ENCODE results near the gene BTRC. TPM values are rescaled to one million over a fixed set of nuclear protein-coding genes. Genes with fewer than 3 reads are reported as not detected.

Gene BTRC
- total and polyA plus RNA-seq, 10 of the 15 experiments (the other 5 are each of a cell fraction or from before 2014, with no cell fraction given), result 2.2 to 18.6 (median 8.6) TPM

GRCh38 chr10:101494650-101495049 is 140.7 kb downstream of the BTRC start:
- H4K20me1 ChIP-seq (ENCODE audit: control insufficient read depth, insufficient read depth), result no peaks in the 10 kb centered on the region
- 100% methylated on average over 1 of the region's 1 CpG for WGBS (ENCODE audit: insufficient coverage, insufficient replicate concordance, low lambda C conversion rate, missing lambda C conversion rate)
- no peak overlapping the region for H3K27ac ChIP-seq (ENCODE audit: control insufficient read depth, insufficient read depth)
- no TSS peak for BruUV-seq (replicated peaks)
- RAD21 ChIA-PET (ENCODE audit: unreplicated experiment), result no interaction called here
- in situ Hi-C loops (cut with MboI) (no loop called here), intact Hi-C loops (cut with micrococcal nuclease; ENCODE audit: unreplicated experiment) (no loop called here)
- TF ChIP-seq ESRRA (IDR thresholded peaks at IDR 0.05; ENCODE audit: low read length) (no peak), IKZF1 (conservative IDR thresholded peaks at IDR 0.05) (no peak), ZNF274 (IDR thresholded peaks at IDR 0.05; ENCODE audit: insufficient read depth, insufficient read length) (no peak), CREM (IDR thresholded peaks at IDR 0.05; ENCODE audit: low read depth) (no peak), IRF3 (IDR thresholded peaks at IDR 0.05) (no peak), TBL1XR1 (IDR thresholded peaks at IDR 0.05; ENCODE audit: low read depth, low read length) (no peak), KLF5 (IDR thresholded peaks at IDR 0.05; ENCODE audit: partially characterized antibody) (no peak), ZBTB33 (IDR thresholded peaks at IDR 0.05) (no peak), USF1 (IDR thresholded peaks at IDR 0.05; ENCODE audit: borderline replicate concordance, extremely low read length, insufficient read depth, low read depth, low read length) (no peak)
- no peak overlapping the region for H2AFZ ChIP-seq (ENCODE audit: control insufficient read depth, low read depth, low read length)
- ATAC-seq (no peak), DNase-seq (ENCODE audit: low read depth, low spot score) (no peak), FAIRE-seq (no peak)
- H3K79me2 ChIP-seq (ENCODE audit: control insufficient read depth, insufficient read depth, low read length), result no peaks in the 10 kb centered on the region
- CTCF ChIA-PET, result interaction anchor here (1.0 to 1.6 kb wide), 4 partner anchors 9 to 76 kb away, joined by 3 to 5 read pairs (median 4); no protein-coding TSS in a partner anchor
- no peak overlapping the region for H3K4me2 ChIP-seq (ENCODE audit: control insufficient read depth, insufficient read depth)
- H3K9ac ChIP-seq (ENCODE audit: control insufficient read depth, insufficient read depth, low read length), result no peak overlapping the region
- no peaks in the 10 kb centered on the region for H3K27me3 ChIP-seq (replicated peaks in 1 of 2; ENCODE audit: control insufficient read depth in 2 of 2, insufficient read depth in 2 of 2, low read length in 1 of 2)
- no peak overlapping the region for H3K4me3 ChIP-seq
- SMC1A ChIA-PET (ENCODE audit: uncharacterized antibody, unreplicated experiment), result interaction anchor here (0.6 to 1.7 kb wide), 4 partner anchors 8 to 76 kb away, joined by 3 to 6 read pairs (median 4); no protein-coding TSS in a partner anchor
- POLR2A ChIA-PET, result no interaction called here
- H3K36me3 ChIP-seq (ENCODE audit: control insufficient read depth in 2 of 2, insufficient read depth in 2 of 2, low read length in 1 of 2), result no peaks in the 10 kb centered on the region
- no peaks in the 10 kb centered on the region for H3K9me3 ChIP-seq (replicated peaks; ENCODE audit: control insufficient read depth, insufficient read depth, low read length)
- H3K4me1 ChIP-seq (ENCODE audit: control insufficient read depth, insufficient read depth, low read length), result no peaks in the 10 kb centered on the region

Data from GM12878 (cell line).